ENCODE measurements around the gene UBB.
"Not testable (repeated sequence)": the region's sequence is repeated elsewhere in the genome, so short reads cannot be mapped to it uniquely, and the experiment has no call there.

DNA sequence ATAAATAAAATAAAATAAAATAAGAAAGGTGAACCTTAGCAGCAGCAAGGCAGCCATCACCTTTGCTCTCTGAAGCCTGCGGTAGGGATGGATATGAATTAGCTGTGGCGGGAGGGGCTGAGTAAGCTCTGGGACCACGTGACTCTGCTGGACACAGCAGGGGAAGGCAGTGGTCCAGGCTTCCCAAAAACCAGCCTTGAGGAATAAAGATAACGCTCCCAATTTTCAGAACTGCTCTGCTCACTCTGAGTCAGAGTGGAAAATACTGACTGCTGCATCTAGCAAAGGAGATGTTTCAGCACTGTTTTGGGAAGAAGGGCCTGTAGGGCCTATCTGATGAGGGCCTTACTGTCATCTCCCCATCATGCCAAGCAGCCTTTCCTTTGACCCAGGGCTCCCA is 15.0 kb downstream of the UBB start:
- TF ChIP-seq, protein P1, sequence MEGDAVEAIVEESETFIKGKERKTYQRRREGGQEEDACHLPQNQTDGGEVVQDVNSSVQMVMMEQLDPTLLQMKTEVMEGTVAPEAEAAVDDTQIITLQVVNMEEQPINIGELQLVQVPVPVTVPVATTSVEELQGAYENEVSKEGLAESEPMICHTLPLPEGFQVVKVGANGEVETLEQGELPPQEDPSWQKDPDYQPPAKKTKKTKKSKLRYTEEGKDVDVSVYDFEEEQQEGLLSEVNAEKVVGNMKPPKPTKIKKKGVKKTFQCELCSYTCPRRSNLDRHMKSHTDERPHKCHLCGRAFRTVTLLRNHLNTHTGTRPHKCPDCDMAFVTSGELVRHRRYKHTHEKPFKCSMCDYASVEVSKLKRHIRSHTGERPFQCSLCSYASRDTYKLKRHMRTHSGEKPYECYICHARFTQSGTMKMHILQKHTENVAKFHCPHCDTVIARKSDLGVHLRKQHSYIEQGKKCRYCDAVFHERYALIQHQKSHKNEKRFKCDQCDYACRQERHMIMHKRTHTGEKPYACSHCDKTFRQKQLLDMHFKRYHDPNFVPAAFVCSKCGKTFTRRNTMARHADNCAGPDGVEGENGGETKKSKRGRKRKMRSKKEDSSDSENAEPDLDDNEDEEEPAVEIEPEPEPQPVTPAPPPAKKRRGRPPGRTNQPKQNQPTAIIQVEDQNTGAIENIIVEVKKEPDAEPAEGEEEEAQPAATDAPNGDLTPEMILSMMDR (IDR thresholded peaks at IDR 0.05; ENCODE audit: borderline replicate concordance, extremely low read depth, low read length, poor library complexity, severe bottlenecking), result not testable (repeated sequence)
- TF ChIP-seq EZH2 (IDR thresholded peaks at IDR 0.05; ENCODE audit: borderline replicate concordance, low read depth, low read length, severe bottlenecking), result not testable (repeated sequence)
